HG03354 (cell line): ENCODE data around the gene SMCO4.
A peak's percentile ranks its signal among the peaks of the same experiment; 100 is the strongest.

ENCODE experiments used
- ATAC-seq: cut with Tn5 transposase; IDR thresholded peaks from one replicate; pipeline ENCODE4 v1.9.1; 2021; ENCODE audit warnings: mild to moderate bottlenecking; ENCODE audit not compliant: unreplicated experiment, poor library complexity, severe bottlenecking

SMCO4 gene

DNA sequence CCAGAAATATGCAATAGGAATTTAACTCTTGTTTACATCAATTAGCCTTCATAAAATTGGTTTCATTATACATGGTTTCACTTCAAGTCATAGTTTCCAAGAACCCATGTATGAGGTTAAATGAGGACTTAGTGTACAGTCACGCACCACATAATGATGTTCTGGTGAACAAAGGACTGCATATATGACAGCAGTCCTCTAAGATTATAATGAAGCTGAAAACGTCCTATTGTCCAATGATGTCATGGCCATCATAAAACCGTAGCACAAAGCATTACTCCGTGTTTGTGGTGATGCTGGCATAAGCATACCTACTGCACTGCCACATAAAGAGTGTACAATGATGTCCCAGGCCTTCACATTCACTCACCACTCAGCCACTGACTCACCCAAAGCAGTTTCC is 31.1 kb downstream of the SMCO4 start:
- ATAC-seq: peak; percentile 91

DNA sequence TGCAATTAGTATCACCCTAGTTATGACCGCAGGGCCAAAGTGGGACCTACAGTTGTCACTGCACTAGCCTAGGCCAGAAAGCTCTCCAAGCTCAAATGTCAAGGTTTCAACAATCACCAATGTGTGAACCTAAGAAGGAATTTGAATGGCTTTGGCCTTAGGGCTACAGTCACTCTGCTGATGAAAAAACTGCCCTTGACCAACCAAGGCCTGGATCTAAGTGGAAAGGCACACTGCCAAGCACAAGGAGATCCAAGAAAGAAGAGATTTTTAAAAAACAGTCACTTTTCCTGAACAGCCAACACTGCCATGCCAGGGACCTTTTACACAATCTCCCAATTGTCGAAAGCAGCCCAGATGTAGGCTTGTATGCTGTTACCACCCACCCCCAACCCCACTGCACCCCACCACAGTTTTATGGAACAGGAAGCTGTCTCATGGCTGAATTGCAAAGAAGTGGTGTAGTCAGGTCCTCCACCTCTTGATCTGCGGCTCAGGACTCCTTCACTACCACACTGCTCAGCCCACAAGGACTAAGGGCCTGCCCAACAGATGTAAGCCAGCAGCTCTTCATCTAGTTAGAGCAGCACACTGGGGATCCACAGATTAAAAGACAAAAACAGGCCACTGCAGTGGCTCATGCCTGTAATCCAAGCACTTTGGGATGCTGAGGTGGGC is 32.9 kb downstream of the SMCO4 start:
- ATAC-seq: no peak

DNA sequence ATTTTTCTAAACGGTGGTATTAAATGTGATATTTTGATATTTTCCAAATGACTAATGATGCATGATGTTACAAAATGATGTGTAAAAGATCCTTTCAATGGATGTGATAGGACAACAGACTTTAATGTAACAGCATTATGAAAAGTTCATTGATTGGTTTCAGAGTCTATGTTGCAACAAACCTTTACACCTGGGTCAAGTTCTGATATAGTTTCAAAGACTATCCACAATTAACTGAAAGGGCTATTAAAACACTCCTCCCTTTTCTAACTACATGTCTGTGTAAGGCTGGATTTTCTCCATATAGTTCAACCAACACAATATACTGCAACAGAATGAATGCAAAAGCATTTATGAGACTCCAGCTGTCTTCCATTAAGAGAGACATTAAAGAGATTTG is 35.7 kb downstream of the SMCO4 start:
- no peak for ATAC-seq

DNA sequence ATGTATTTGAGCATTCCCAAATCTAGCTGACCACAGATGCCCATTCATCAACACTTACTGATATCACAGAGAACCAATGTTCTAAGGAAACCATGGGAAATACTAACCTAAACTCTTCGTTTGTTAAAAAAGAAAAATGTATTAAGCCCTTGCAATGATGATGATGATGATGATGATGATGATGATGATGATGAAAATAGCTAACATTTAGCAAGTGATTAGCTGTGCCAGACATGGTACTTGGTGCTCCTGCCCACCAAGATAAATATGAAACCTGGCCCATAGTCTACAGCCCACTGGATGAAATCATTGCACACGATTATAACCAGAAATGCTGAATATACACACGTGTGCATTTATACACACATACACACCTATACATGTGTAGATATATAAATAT is 37.5 kb downstream of the SMCO4 start:
- no peak for ATAC-seq

DNA sequence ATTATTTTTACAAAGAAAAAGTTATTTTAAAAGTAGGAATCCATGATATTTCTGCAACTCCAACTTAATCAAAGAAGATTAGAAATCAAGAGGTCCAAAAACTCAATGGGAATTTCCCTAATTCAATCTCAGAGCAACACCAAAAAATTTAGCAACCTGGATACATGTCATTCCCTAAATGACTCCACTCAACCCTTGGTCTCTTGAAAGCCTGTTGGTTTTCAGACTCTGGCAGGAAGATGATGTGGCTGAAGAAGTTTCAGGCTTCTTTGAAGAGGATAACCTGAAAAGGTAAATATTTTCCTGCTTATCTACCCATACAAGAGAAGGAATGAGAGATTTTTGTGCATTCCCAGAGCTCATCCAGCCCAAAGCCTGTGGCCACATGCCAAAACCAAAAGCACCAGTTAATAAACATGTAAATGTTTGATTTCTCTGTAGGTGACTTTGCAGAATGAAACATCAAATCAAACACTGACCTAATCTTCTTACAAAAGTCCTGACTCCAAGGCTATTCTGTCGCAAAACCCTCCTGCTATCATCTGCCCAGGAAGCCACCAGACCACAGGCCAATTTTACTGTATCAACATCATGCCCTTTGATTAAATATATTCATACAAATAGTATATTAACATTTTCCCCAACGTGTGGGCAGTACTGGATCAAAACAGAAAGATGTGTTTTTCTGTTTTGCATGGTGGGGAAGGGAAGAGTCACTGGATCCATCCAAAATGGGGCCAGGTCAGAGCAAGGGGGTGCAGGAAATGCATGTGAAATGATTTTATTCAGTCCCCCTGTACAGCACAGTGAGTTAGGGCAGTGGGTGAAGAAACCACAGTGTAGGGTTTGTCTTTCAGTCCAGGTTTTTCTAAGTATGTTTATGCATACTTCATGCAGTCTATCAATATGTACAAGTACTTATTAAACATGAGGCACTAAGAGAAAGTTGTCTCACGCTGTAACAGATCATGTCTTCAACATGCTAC is 38.8 kb downstream of the SMCO4 start:
- no peak for ATAC-seq

DNA sequence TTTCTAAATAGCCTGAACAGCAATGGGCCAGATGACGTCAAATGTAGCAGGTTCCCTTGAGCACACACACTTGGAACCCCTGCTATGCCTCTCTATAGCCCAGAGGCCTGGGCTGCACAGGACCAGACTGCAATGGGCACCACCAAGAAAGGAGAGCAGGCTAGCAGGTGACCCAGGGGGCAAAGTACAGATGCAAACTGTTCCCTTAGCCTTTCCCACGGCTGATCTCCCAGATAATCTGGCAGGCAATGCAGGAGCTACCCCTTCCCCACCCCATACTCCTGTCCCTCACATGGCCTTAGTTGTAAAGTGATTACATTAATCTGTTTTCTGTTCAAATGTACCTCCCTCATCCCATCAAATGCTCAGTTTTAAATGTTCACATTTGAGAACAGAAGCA is 41.3 kb downstream of the SMCO4 start:
- ATAC-seq: no peak

DNA sequence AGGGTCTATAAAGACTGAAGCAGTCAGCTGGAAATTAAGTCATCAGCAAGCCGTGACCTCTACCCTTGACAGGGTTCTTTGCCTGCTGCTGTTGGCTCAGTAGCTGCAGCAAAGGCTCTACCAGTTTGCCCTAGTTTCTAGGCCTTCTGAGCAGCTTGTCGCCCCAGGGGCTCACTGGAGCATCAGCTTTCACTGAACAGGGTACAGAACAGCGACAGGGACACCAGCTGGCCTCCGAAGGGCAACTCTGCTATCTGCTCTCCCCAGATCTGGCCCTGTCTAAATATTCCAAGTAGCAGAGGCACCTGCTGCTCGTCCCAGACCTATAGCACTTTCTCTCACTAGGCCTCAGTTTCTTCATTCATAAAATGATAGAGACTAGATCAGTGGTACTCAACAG is 42.4 kb downstream of the SMCO4 start:
- no peak for ATAC-seq

DNA sequence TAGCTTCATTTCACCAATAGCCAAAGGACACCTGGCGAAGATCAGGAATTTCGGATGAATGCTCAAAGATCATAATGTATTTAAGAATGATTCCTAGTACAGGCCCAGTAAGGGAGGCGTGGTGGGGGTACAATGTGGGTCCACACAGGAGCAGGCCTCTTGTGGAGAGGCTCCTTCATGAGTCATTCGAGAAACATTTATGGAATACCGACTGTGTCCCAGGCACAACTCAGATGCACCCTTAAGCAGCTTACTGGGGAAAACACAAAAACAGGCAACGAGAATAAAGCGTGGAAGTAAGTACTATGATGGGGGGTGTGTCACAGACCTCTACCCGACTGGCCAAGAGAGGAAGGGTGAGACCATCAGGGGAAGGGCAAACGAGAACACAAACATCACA is 44.5 kb downstream of the SMCO4 start:
- no peak for ATAC-seq

DNA sequence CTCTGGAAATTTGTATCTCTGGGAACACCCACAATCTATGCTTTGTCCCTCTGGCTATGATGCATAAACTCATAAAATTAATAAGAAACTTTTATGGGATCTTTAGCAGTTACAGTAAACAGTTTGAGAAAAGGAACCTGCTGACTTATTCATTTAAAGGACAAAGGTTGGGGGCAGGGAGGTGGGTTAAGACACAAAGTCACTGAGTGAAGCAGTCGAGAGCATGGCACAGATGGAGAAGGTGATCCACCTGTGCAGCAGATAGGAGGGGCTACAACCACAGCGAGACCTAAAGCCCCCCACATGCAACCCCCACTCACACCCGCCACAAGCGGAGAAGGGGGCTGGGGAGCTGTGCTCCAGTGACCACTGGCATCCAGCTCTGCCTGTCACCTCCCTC is 45.0 kb downstream of the SMCO4 start:
- no peak for ATAC-seq

DNA sequence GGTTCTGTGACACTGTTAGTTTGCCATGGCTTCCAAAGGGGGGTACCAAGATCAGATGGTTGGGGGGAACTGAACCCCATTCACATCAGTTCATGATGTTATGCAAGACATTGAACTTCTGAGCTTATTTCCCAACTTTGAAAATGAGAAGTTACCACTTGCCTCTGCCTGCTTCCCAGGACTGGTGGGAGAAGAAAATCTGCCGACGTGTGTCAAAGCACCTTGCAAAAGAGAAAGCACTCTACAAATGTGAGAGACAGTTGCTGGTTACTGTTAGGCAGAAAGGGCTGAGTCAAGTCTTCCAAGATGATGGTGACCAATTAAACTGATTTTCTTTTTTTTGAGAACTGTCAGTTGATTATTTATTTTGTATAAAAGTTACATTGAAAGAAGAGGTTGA is 45.6 kb downstream of the SMCO4 start:
- ATAC-seq: no peak

DNA sequence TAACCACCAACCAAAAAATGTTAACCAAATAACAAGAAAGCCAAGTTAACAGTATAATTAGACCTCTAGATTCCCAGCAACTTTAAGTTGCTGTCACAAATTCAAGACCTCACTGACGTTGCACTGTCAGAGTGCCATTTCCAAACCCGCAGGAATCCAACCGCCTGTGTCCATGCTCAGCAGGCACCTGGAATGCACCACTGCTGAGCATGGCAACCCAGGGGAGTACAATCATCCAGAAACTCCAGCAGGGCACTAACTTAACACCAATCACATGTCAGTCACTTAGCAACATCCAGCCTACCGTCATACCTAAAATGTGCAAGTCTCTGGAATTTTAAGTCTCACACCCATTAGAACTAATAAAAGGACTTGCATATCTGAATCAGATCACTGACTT is 48.8 kb downstream of the SMCO4 start:
- ATAC-seq: no peak

DNA sequence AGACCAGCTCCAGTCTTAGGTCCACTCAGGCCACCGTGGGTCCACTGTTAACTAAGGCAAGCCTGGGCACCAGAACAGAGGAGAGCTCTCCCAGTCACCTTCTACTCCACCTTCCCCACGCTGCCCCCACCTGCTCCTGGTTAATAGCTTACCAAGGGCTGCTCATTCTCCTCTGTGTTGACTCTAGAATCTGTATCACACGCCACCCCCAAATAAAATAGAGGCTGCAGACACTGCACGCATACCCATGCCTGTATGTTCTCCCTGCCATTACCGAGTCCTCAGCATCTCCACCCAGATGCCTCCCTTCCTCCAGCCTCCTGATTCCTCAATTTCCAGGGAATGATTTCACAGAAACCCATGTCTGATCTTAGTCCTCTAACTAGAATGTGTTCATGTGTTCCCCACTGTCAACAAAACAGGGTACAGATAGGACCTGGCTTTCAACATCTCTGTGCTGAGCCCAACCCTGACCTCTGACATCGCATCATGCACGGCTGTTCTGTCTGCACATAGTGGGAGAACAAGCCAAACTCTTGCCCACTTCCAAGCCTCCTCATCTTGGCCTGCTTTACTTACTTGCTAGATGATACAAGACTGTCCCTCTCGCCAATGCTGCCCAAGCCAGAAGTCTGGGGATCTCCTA is 49.8 kb downstream of the SMCO4 start:
- ATAC-seq: no peak

DNA sequence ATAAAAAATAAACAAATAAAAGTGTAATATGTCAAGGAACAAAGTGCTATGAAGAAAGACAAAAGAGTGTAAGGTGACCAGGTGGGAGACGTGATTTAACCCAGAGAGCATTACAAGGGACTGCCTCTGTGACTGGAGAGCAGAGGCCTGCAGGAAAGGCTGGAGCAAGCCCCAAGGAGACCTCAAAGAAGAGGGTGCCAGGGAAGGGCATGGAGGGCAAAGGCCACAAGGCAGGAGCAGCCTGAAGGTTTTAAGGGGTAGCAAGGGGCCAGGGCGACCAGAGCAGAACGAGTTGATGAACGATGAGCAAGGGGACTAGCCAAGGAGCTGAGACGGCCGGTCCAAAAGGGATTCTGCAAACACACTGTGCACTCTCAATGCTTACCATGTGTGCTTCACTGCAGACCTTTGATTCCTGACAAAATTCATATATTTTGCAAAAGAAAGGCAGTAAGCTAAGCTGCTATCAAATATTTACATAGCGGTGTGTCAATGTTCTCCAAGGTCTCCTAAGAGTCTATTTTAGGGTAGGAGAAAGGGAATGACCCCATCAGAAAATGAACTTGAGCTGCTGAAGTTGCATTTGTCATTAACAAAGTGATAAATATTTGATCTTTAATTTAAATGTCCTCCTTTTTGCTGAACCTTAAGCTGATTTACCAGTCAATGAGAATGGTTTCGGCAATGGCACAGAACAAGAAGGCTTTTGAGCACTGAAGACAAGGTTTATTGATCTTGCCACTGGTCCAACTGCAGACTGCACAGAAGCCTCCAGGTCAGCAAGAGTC is 50.5 kb downstream of the SMCO4 start:
- ATAC-seq: no peak

DNA sequence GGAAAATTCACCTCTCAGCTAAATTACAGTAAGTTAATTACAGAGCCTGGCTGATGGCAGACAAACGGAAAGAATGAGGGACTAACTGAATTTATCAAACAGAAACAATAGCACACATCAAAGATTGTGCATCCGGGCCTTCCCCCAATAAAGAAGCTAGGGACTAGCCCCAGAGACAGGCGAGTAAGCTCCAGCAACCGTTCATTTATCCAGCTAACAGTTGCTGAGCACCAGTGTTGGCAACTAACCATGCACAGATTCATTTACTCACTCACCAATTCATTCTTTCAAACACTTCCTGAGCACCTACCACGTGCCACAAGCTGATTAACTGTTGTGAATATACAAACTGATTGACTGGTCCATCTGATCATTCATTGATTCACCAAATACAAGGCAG is 51.2 kb downstream of the SMCO4 start:
- no peak for ATAC-seq

DNA sequence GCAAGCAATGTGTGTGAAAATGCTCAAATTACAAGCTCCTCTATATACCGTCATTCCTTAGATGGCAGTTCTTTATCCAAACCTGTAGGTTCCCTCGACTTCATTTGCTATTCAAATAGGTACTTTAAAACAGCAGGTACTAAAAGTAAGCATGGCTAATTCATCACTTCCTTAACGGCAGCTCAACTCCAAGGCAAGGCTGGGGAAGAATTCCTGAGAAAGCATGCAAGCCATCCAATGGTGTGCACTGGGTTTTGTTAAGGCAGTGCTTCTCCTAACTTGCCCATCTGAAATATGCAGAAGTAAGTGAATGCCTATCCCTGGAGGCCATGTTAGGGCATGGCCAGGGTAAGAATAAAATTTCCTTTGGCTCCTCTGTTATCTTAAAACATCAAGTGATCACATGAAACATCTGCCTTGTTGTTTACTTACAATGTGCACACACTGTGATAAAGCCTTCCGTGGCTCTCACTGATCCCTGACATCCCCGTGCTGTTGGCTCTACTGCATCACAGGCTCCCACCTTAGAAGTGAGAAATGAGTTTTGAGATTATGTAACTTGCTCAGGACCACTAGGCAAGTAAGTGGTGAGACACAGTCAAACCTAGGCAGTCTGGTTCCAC is 52.1 kb downstream of the SMCO4 start:
- ATAC-seq: no peak

DNA sequence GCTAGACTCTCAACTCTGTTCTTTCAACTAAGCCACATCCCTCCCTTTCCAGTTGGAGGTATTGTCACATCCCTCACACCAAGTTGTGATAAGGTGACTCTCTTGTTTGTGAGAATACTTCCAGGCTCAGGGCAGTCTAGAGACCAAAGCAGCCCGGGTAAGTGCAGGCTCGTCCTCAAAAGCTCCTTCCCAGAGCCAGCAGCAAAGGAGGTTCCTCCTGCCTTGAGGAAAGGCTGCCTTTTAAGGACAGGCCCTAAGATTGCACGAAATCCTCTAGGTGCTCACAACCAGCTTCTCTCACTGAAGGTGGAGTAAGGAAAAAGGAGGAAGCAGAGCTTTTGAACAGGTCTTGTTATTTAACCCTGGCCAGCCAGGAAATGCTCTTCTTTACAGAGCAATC is 53.4 kb downstream of the SMCO4 start:
- no peak for ATAC-seq

DNA sequence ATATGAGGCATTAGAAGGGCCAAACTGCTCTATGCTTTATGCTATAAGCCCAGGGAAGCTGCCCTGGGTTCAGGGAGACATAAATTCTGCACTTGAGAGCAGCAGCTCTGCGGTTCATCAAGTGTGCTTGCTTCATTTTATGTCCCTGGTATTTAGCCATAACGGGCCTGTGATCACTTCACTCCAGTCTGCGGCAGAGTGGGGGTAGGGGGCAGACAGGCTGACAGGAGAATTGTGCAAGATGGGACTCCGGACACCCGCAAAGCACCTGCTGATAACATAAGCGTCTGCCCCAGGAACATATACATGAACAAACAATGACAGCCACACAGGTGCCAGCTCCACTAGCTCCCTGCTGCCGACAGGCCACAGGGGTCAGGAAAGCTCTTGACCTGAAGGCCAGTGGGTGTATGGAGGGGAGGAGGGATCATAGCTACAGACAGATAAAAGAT is 56.1 kb downstream of the SMCO4 start:
- ATAC-seq: no peak

DNA sequence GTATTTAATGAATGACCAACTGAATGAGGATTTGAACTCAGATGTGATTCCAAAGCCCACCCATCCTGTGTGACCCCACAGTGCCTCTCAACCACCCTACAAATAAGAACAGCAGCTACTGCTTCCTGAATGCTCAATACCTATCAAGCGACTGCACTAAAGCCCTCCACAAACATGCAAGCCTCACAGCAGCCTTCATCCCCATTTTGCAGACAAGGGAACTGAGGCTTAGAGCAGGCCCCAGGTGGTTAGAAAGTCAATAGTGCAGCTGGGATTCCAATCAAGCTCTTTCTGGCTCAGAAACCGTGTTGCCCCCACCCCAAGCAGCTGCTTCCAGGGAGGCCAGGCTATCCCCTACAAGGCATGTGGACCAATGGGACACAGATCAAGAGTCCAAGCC is 57.2 kb downstream of the SMCO4 start:
- no peak for ATAC-seq

DNA sequence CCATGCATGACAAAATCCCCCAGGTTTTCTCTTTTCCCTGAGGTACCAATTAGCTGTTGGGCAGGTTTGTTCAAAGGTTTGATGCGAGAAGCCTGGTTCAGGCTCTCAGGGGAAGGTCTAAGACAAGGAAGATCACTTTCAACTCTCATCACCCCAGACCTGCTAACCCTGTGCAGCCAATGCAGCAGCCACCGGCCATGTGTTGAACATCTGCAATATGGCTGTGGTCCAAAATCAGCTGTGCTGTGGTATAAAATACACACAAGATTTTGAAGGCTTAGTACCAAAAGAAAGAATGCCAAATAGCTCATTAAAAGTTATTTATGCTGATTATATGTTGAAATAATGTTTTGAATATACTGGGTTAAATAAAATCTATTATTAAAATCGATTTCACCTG is 58.5 kb downstream of the SMCO4 start:
- no peak for ATAC-seq
